GM12878 (cell line): ENCODE results near the gene SENP8. TPM values are rescaled to one million over a fixed set of nuclear protein-coding genes. Genes with fewer than 3 reads are reported as not detected.

Experiments used
- ATAC-seq: fragments of 200-7000 bp; cut with Tn5 transposase; 3 replicates; pipeline ENCODE4 v1.9.1; 2020; ENCODE audit warnings: mild to moderate bottlenecking, moderate library complexity
- BruUV-seq: library from RNA; stranded (reverse); fragments of 400-500 nt; replicated peaks from 2 replicates; lab custom pipeline; 2021; lab: Mats Ljungman, UMichigan
- CTCF ChIA-PET: fragments of 300-600 bp; sonication (Branson Sonifier 250); formaldehyde crosslinking; extraction: SDS; loops from one replicate; lab custom pipeline; 2021; ENCODE audit warnings: inconsistent platforms; lab: Yijun Ruan, JAX
- POLR2A ChIA-PET: fragments of 350-600 bp; formaldehyde crosslinking; extraction: SDS; loops from one replicate; lab custom pipeline; 2021; ENCODE audit warnings: inconsistent platforms; lab: Charles Lee
- RAD21 ChIA-PET: fragments of 300-600 bp; sonication (Branson Sonifier 250); formaldehyde crosslinking; loops from one replicate; lab custom pipeline; 2023; ENCODE audit warnings: antibody characterized with exemption; ENCODE audit not compliant: unreplicated experiment; lab: Charles Lee
- SMC1A ChIA-PET: fragments of 300-600 bp; sonication (Branson Sonifier 250); formaldehyde crosslinking; loops from one replicate; lab custom pipeline; 2023; ENCODE audit not compliant: unreplicated experiment, uncharacterized antibody; lab: Charles Lee
- DNase-seq: peaks from one replicate; pipeline ENCODE4 v3.0.0-alpha.2; 2011; ENCODE audit warnings: low read depth, low spot score
- FAIRE-seq: peaks from 3 replicates; lab custom pipeline; 2011; peaks lifted over from hg19 to GRCh38; lab: Jason Lieb, UNC
- H2AFZ ChIP-seq: 2 replicates; pipeline ENCODE4 v1.6.0; 2011; ENCODE audit warnings: low read depth, low read length, control low read depth; ENCODE audit not compliant: control insufficient read depth
- H3K27ac ChIP-seq: 2 replicates; pipeline ENCODE4 v1.5.1; 2011; ENCODE audit warnings: control low read depth; ENCODE audit not compliant: control insufficient read depth, insufficient read depth
- H3K27me3 ChIP-seq, 2 experiments: replicated peaks in 1 of 2; 2 replicates each; pipeline versions ENCODE4 v1.6.0 to v1.6.1; 2011; ENCODE audit warnings: low read length in 1 of 2; ENCODE audit not compliant: control insufficient read depth in 2 of 2, insufficient read depth in 2 of 2
- H3K36me3 ChIP-seq, 2 experiments: 2 replicates each; pipeline ENCODE4 v1.5.1; 2011; ENCODE audit warnings: low read length in 1 of 2; ENCODE audit not compliant: control insufficient read depth in 2 of 2, insufficient read depth in 2 of 2
- H3K4me1 ChIP-seq: 2 replicates; pipeline ENCODE4 v1.6.1; 2011; ENCODE audit warnings: mild to moderate bottlenecking, low read length, moderate library complexity, mixed read lengths; ENCODE audit not compliant: control insufficient read depth, insufficient read depth
- H3K4me2 ChIP-seq: 2 replicates; pipeline ENCODE4 v1.6.0; 2011; ENCODE audit warnings: control low read depth; ENCODE audit not compliant: control insufficient read depth, insufficient read depth
- H3K4me3 ChIP-seq: fragments of 200-600 bp; sonication (generic); 2 replicates; pipeline ENCODE4 v1.5.1; 2016
- H3K79me2 ChIP-seq: 2 replicates; pipeline ENCODE4 v1.6.0; 2011; ENCODE audit warnings: low read length; ENCODE audit not compliant: control insufficient read depth, insufficient read depth
- H3K9ac ChIP-seq: 2 replicates; pipeline ENCODE4 v1.8.0; 2011; ENCODE audit warnings: low read length, control low read depth, mixed read lengths; ENCODE audit not compliant: control insufficient read depth, insufficient read depth
- H3K9me3 ChIP-seq: replicated peaks from 3 replicates; pipeline ENCODE4 v1.5.1; 2011; ENCODE audit warnings: mild to moderate bottlenecking, low read length; ENCODE audit not compliant: control insufficient read depth, insufficient read depth
- H4K20me1 ChIP-seq: 2 replicates; pipeline ENCODE4 v1.6.0; 2011; ENCODE audit not compliant: control insufficient read depth, insufficient read depth
- NFXL1 ChIP-seq: fragments of 450-650 bp; IDR thresholded peaks from 2 replicates; pipeline ENCODE4 v1.6.1; 2017; ENCODE audit warnings: antibody characterized with exemption, mild to moderate bottlenecking, borderline replicate concordance
- PBX3 ChIP-seq: IDR thresholded peaks from 2 replicates; pipeline ENCODE4 v1.6.1; 2011; ENCODE audit warnings: mild to moderate bottlenecking, low read depth, low read length, moderate library complexity; ENCODE audit not compliant: insufficient replicate concordance
- PML ChIP-seq: IDR thresholded peaks from 2 replicates; pipeline ENCODE4 v1.6.1; 2012; ENCODE audit warnings: low read length, inconsistent platforms
- RUNX3 ChIP-seq: IDR thresholded peaks from 2 replicates; pipeline ENCODE4 v1.6.1; 2012; ENCODE audit warnings: low read length, inconsistent platforms
- SUPT20H ChIP-seq: IDR thresholded peaks from 2 replicates; pipeline ENCODE4 v1.6.1; 2011; ENCODE audit warnings: low read depth, mild to moderate bottlenecking, low read length, moderate library complexity, borderline replicate concordance; ENCODE audit not compliant: control insufficient read depth
- WGBS: methylation state at CpG from one replicate; pipeline ENCODE4 v1.1.6; 2016; ENCODE audit warnings: low lambda C conversion rate; ENCODE audit not compliant: insufficient replicate concordance, insufficient coverage; ENCODE audit errors: missing lambda C conversion rate; 5-methylcytosine and 5-hydroxymethylcytosine counted together
- in situ Hi-C: fragments of 300-500 bp; cut with MboI; formaldehyde crosslinking; loops from 9 replicates; pipeline ENCODE4 v1.14.3; 2018; ENCODE audit warnings: mixed read lengths
- intact Hi-C: fragments of 100-400 bp; cut with micrococcal nuclease; formaldehyde crosslinking; loops from one replicate; pipeline ENCODE4 v1.14.2; 2022; ENCODE audit not compliant: unreplicated experiment
- polyA plus RNA-seq, 11 experiments: library from polyadenylated mRNA; depleted of rRNA in 4 of 11; unstranded in 6 of 11; stranded (reverse) in 5 of 11; fragments of >200 nt; fragmentation: Nextera tagmentation in 4 of 11; fragmentation: Illumina TruSeq in 1 of 11; extraction: Ambion mirVana in 4 of 11; extraction: Trizol in 1 of 11; gene quantifications; 1 replicate in 1 of 11; 2 replicates in 10 of 11; pipeline versions ENCODE4 v1.2.1 to v1.2.3, GENCODE V29; 2011 to 2016; ENCODE audit warnings: inconsistent platforms in 2 of 11, missing spikeins in 2 of 11, low read depth in 1 of 11
- total RNA-seq, 4 experiments: library from RNA; depleted of rRNA in 3 of 4; stranded (reverse); fragments of >200 nt in 3 of 4; fragmentation: Illumina TruSeq in 1 of 4; extraction: Trizol in 1 of 4; gene quantifications; 2 replicates each; pipeline versions ENCODE4 v1.2.1 to v1.2.3, GENCODE V29; 2013 to 2021

The SENP8 gene
- total and polyA plus RNA-seq, 10 of the 15 experiments (the other 5 are each of a cell fraction or from before 2014, with no cell fraction given): 0.87 to 5.6 (median 2.2) TPM

DNA sequence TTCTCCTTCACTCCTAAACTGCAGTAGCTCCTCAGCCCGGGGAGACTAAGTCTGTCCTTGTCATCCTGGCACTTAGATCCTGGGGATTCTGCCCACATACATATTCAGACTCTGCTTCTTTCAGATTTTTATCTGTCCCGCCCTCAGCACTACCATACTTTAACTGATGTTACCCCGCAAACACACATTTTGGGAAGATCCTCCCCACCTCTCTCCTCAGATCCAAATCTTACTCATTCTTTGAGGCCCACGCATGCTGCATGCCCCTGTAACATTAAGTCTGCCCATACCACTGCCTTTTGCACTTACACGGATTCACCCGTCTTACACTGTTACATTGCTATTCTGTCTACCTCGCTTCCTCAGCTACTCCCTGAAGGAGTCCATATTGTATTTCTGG, 36.1 kb downstream of the SENP8 start:
- H4K20me1 ChIP-seq: no peaks in the 10 kb centered on the region
- H3K27ac ChIP-seq: no peak overlapping the region
- H3K27me3 ChIP-seq: no peaks in the 10 kb centered on the region
- H3K4me3 ChIP-seq: no peak overlapping the region
- no peak for DNase-seq
- ChIA-PET SMC1A (interaction anchor here (0.7 to 5.9 kb wide), 7 partner anchors 41 to 410 kb away, joined by 3 to 49 read pairs (median 4); no protein-coding TSS in a partner anchor), CTCF (interaction anchor here (0.9 to 2.5 kb wide), 7 partner anchors 8 to 411 kb away, joined by 3 to 18 read pairs (median 5); no protein-coding TSS in a partner anchor), RAD21 (interaction anchor here (1.5 to 2.0 kb wide), 5 partner anchors 13 to 410 kb away, joined by 4 to 10 read pairs (median 7); no protein-coding TSS in a partner anchor), POLR2A (no interaction called here)
- ATAC-seq: no peak
- H3K9me3 ChIP-seq: no peaks in the 10 kb centered on the region
- in situ Hi-C loops (loop anchor here (10.0 kb wide), 2 partner anchors 350 to 700 kb away; no protein-coding TSS in a partner anchor), intact Hi-C loops (loop anchor here (2.0 to 10.0 kb wide), 2 partner anchors 220 to 410 kb away; no protein-coding TSS in a partner anchor)
- H3K4me2 ChIP-seq: no peak overlapping the region
- no peaks in the 10 kb centered on the region for H3K4me1 ChIP-seq
- H3K36me3 ChIP-seq: no peaks in the 10 kb centered on the region
- 95% methylated on average over 7 of the region's 7 CpGs for WGBS
- no peak overlapping the region for H3K9ac ChIP-seq
- no peaks in the 10 kb centered on the region for H3K79me2 ChIP-seq
- no peak overlapping the region for H2AFZ ChIP-seq
- no TSS peak for BruUV-seq
- TF ChIP-seq NFXL1 (no peak), SUPT20H (no peak), PBX3 (no peak), PML (no peak), RUNX3 (no peak)
- FAIRE-seq: no peak
